ENCODE results near the gene RUNX3. TPM values are rescaled to one million over a fixed set of nuclear protein-coding genes. Genes with fewer than 3 reads are reported as not detected.

RUNX3 gene
- total RNA-seq, 1 experiment from 2014 or later = 0.33 TPM

GRCh38 chr1:24861821-24862727 is 68.0 kb downstream of the RUNX3 start:
- no peak overlapping the region for H3K27ac ChIP-seq (ENCODE audit: insufficient read length, low read depth, low read length)
- peak; percentile 16; the same call in 1 of the 3 replicates for TF ChIP-seq CTCF (conservative IDR thresholded peaks at IDR 0.05)
- no peaks in the 10 kb centered on the region; a peak in 1 of 5 replicates for H3K9me3 Mint-ChIP-seq
- H2AK5ac ChIP-seq (ENCODE audit: insufficient read length, low read length) = no peak overlapping the region
- H3K4me3 Mint-ChIP-seq = no peak overlapping the region
- no peak overlapping the region for H3K4me2 ChIP-seq (ENCODE audit: insufficient read depth, insufficient read length, low read length)
- H3K4me1 Mint-ChIP-seq = peaks cover 12 to 19% of the 10 kb centered on the region in 2 experiments
- no peak overlapping the region for H4K91ac ChIP-seq (ENCODE audit: insufficient read length, low read depth, low read length)
- no CpG with 5 or more reads among the region's 28 CpGs for WGBS (ENCODE audit: extremely low coverage, insufficient read length, low lambda C conversion rate)
- no peaks in the 10 kb centered on the region for H3K23me2 ChIP-seq (ENCODE audit: insufficient read length, low read depth, low read length, poor library complexity, severe bottlenecking)
- no peak overlapping the region for H3K9ac ChIP-seq (ENCODE audit: extremely low read depth, insufficient read length, low read length)
- H2BK12ac ChIP-seq (ENCODE audit: insufficient read length, low read depth, low read length) = no peak overlapping the region
- no peaks in the 10 kb centered on the region for H3K4me1 ChIP-seq (ENCODE audit: insufficient read depth, low read length)
- no peaks in the 10 kb centered on the region for H3K9me3 ChIP-seq (ENCODE audit: control insufficient read depth, low read depth, low read length)
- no peak overlapping the region for H2AFZ ChIP-seq (ENCODE audit: low read length)
- no peak overlapping the region for H3T11ph ChIP-seq (ENCODE audit: low read length)
- no peak overlapping the region for H3K27ac Mint-ChIP-seq
- H3K36me3 Mint-ChIP-seq (ENCODE audit: insufficient read depth in 1 of 3, low read depth in 3 of 3) = no peaks in the 10 kb centered on the region
- no peak overlapping the region for H4K8ac ChIP-seq (replicated peaks; ENCODE audit: insufficient read length, low read depth, low read length)
- peaks cover 2% of the 10 kb centered on the region for H3K27me3 Mint-ChIP-seq (ENCODE audit: low read depth)
- no peak overlapping the region for H3K23ac ChIP-seq (ENCODE audit: insufficient read length, low read depth, low read length)
- no peaks in the 10 kb centered on the region for H3K79me2 ChIP-seq (ENCODE audit: insufficient read depth, low read length)
- no peak overlapping the region for H3K56ac ChIP-seq (ENCODE audit: insufficient read length, low read depth, low read length)
- no peak overlapping the region for H2BK20ac ChIP-seq (ENCODE audit: low read depth, low read length, poor library complexity, severe bottlenecking)
- DNase-seq = no peak
- no peaks in the 10 kb centered on the region for H4K20me1 ChIP-seq (ENCODE audit: control insufficient read depth, insufficient read depth, insufficient read length)
- no peaks in the 10 kb centered on the region for H3K27me3 ChIP-seq (ENCODE audit: insufficient read depth, low read length)
- H2BK120ac ChIP-seq (ENCODE audit: low read depth, low read length, poor library complexity, severe bottlenecking) = no peak overlapping the region
- H3K79me1 ChIP-seq (ENCODE audit: insufficient read depth, low read depth, low read length, poor library complexity, severe bottlenecking) = no peaks in the 10 kb centered on the region
- no peak overlapping the region for H2BK15ac ChIP-seq (ENCODE audit: low read depth, low read length)
- H2BK5ac ChIP-seq (ENCODE audit: insufficient read length, low read length) = no peak overlapping the region
- H3K18ac ChIP-seq (ENCODE audit: insufficient read length, low read depth, low read length) = no peak overlapping the region
- no peak overlapping the region for H3K14ac ChIP-seq (ENCODE audit: insufficient read depth, low read length)
- no peak overlapping the region for H3K4ac ChIP-seq (ENCODE audit: low read depth, low read length)
- H4K5ac ChIP-seq (ENCODE audit: insufficient read length, low read depth, low read length) = no peak overlapping the region

Measured in H9 (cell line).